ENCODE measurements around the gene TOR4A.

DNA sequence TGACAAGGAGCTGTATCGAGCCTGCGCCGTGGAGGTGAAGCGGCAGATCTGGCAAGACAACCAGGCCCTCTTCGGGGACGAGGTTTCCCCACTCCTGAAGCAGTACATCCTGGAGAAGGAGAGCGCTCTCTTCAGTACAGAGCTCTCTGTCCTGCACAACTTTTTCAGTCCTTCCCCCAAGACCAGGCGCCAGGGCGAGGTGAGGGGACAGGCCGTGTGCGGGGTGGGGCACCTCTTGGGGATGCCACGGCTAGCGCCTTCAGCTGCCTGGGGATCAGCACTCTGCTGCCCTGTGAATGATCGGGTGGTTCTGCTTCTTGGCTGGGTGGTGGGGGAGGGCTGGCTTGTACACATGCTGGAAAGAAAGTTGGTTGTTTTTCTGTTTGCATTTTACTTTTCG is 20.7 kb upstream of the TOR4A start:
- TF ChIP-seq EZH2phosphoT487 (IDR thresholded peaks at IDR 0.05; ENCODE audit: insufficient read depth, low read depth) (no peak), EZH2 (IDR thresholded peaks at IDR 0.05; ENCODE audit: insufficient read depth, poor library complexity, severe bottlenecking) (no peak)
